Lower lobe of right lung (tissue), 2 donors: Measurements from ENCODE around the gene RTL10. TPM values are rescaled to one million over a fixed set of nuclear protein-coding genes. Genes with fewer than 3 reads are reported as not detected.

Experiments
- ATAC-seq, 2 donors: fragments of 200-7000 bp; cut with Tn5 transposase; one replicate each; pipeline ENCODE4 v1.9.1; 2020 to 2022; ENCODE audit warnings: mild to moderate bottlenecking in 2 of 2, moderate library complexity in 2 of 2
- DNase-seq: peaks from one replicate; pipeline ENCODE4 v3.0.0-alpha.2; 2020
- H3K27ac ChIP-seq: fragments of 200-600 bp; one replicate; pipeline ENCODE4 v1.8.0; 2022
- H3K27me3 ChIP-seq: fragments of 200-600 bp; one replicate; pipeline ENCODE4 v1.8.0; 2022; ENCODE audit warnings: low read depth
- H3K36me3 ChIP-seq: fragments of 200-600 bp; one replicate; pipeline ENCODE4 v1.8.0; 2022; ENCODE audit warnings: mild to moderate bottlenecking
- H3K4me1 ChIP-seq: fragments of 200-600 bp; one replicate; pipeline ENCODE4 v1.8.0; 2022
- H3K4me3 ChIP-seq: fragments of 200-600 bp; one replicate; pipeline ENCODE4 v1.8.0; 2022; ENCODE audit warnings: mild to moderate bottlenecking
- H3K9me3 ChIP-seq: fragments of 200-600 bp; one replicate; pipeline ENCODE4 v1.8.0; 2022
- CTCF ChIP-seq: fragments of 200-600 bp; IDR thresholded peaks from one replicate; pipeline ENCODE4 v1.8.0; 2022; ENCODE audit warnings: antibody characterized with exemption, mild to moderate bottlenecking
- intact Hi-C: fragments of 100-400 bp; cut with DNase I; formaldehyde crosslinking; loops from one replicate; pipeline ENCODE4 v1.11.0; 2022
- total RNA-seq: library from RNA; stranded (reverse); fragmentation: NEBNext Ultra II Directional; extraction: Animal tissue kit (Norgen Biotek cat#: 25700); gene quantifications from one replicate; pipeline ENCODE4 v1.2.1, GENCODE V29; 2021
- donor health status: DM: no; HTN: yes; CAD: no; lungs with severe emphysema.

The RTL10 gene
- total RNA-seq, 1 donor from 2014 or later = 24.3 TPM

- Histone ChIP-seq H3K4me3 (peak overlapping the region; percentile 16), H3K9me3 (no peaks in the 10 kb centered on the region), H3K27me3 (no peaks in the 10 kb centered on the region), H3K36me3 (peaks cover 39% of the 10 kb centered on the region), H3K27ac (peak overlapping the region; percentile 66), H3K4me1 (peaks cover 33% of the 10 kb centered on the region)
- intact Hi-C loops = no loop called here
- ATAC-seq = peak; percentile 19 to 39
- no peak for DNase-seq
- TF ChIP-seq CTCF = no peak
These were observed 36.9 kb upstream of the RTL10 start for GRCh38 chr22:19891317-19892256.

GRCh38 chr22:19890502-19891316 is 36.0 kb upstream of the RTL10 start:
- H3K27ac ChIP-seq = peak overlapping the region; percentile 38
- ATAC-seq (no peak), DNase-seq (no peak)
- no peaks in the 10 kb centered on the region for H3K9me3 ChIP-seq
- intact Hi-C loops = no loop called here
- no peak for TF ChIP-seq CTCF
- peaks cover 40% of the 10 kb centered on the region for H3K4me1 ChIP-seq
- no peak overlapping the region for H3K4me3 ChIP-seq
- H3K27me3 ChIP-seq = no peaks in the 10 kb centered on the region
- peaks cover 39% of the 10 kb centered on the region for H3K36me3 ChIP-seq

- no peak overlapping the region for H3K4me3 ChIP-seq
- intact Hi-C loops = no loop called here
- no peaks in the 10 kb centered on the region for H3K27me3 ChIP-seq
- no peak for DNase-seq
- ATAC-seq = no peak
- H3K36me3 ChIP-seq = peaks cover 31% of the 10 kb centered on the region
- no peak for TF ChIP-seq CTCF
- H3K27ac ChIP-seq = no peak overlapping the region
- no peaks in the 10 kb centered on the region for H3K9me3 ChIP-seq
- peaks cover 40% of the 10 kb centered on the region for H3K4me1 ChIP-seq
These were observed 35.3 kb upstream of the RTL10 start for GRCh38 chr22:19889951-19890350.

- no peak overlapping the region for H3K27ac ChIP-seq
- TF ChIP-seq CTCF = no peak
- H3K27me3 ChIP-seq = no peaks in the 10 kb centered on the region
- intact Hi-C loops = no loop called here
- peaks cover 40% of the 10 kb centered on the region for H3K4me1 ChIP-seq
- ATAC-seq (no peak), DNase-seq (peak; percentile 42)
- H3K36me3 ChIP-seq = peaks cover 15% of the 10 kb centered on the region
- no peak overlapping the region for H3K4me3 ChIP-seq
- H3K9me3 ChIP-seq = no peaks in the 10 kb centered on the region
These were observed 33.6 kb upstream of the RTL10 start for GRCh38 chr22:19888131-19888746.

- no peak overlapping the region for H3K4me3 ChIP-seq
- no peaks in the 10 kb centered on the region for H3K27me3 ChIP-seq
- no peaks in the 10 kb centered on the region for H3K9me3 ChIP-seq
- no peak for TF ChIP-seq CTCF
- DNase-seq (peak; percentile 51), ATAC-seq (no peak)
- H3K27ac ChIP-seq = peak overlapping the region; percentile 49
- intact Hi-C loops = no loop called here
- H3K36me3 ChIP-seq = peaks cover 21% of the 10 kb centered on the region
- peaks cover 35% of the 10 kb centered on the region for H3K4me1 ChIP-seq
These were observed 32.7 kb upstream of the RTL10 start for GRCh38 chr22:19887256-19887985.
